Stimulated activated effector memory CD8-positive, alpha-beta T cell treated with anti-CD3 and anti-CD28 coated beads, Interleukin-12 subunit alpha, Interleukin-12 subunit beta, amount 100 ng/mL, for 72 hours (primary cell): ENCODE results near the gene AXIN1.

Source experiments
- ATAC-seq: fragments of 150-1000 bp; cut with Tn5 transposase; 2 replicates; pipeline ENCODE4 v1.10.0; 2021
- DNase-seq, 2 donors: peaks; one replicate each; pipeline ENCODE4 v3.0.0; 2021 to 2022; ENCODE audit warnings: low spot score in 2 of 2
- H3K27ac Mint-ChIP-seq: one replicate; pipeline ENCODE4 v1.8.0; 2022; ENCODE audit warnings: mild to moderate bottlenecking, mixed read lengths
- H3K36me3 Mint-ChIP-seq: one replicate; pipeline ENCODE4 v1.8.0; 2022; ENCODE audit warnings: mild to moderate bottlenecking, mixed read lengths
- H3K4me1 Mint-ChIP-seq: one replicate; pipeline ENCODE4 v1.8.0; 2022; ENCODE audit warnings: mixed read lengths
- H3K4me3 Mint-ChIP-seq: one replicate; pipeline ENCODE4 v1.8.0; 2022; ENCODE audit warnings: mild to moderate bottlenecking, mixed read lengths
- H3K9me3 Mint-ChIP-seq: one replicate; pipeline ENCODE4 v1.8.0; 2022; ENCODE audit warnings: mixed read lengths

The AXIN1 gene

DNA sequence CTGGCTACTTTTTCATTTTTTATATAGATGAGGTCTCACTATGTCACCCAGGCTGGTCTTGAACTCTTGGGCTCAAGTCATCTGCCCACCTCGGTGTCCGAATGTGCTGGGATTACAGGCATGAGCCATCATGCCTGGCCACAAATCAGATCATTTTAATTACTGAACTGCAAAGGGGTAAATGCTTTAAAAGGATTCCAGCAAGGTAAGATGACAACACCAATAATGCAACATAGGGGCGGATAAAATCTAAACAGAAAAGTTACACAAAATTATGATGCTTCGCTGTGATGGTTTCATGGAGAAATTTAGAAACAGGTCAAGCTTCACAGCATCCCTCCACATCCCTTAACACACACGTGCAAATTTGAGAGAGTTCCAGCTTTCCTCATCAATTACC, 32.3 kb downstream of the AXIN1 start:
- Mint-ChIP-seq H3K27ac (no peak overlapping the region), H3K9me3 (no peaks in the 10 kb centered on the region), H3K36me3 (no peaks in the 10 kb centered on the region), H3K4me3 (no peak overlapping the region), H3K4me1 (peaks cover 75% of the 10 kb centered on the region)
- ATAC-seq, result no peak
- DNase-seq, result no peak

DNA sequence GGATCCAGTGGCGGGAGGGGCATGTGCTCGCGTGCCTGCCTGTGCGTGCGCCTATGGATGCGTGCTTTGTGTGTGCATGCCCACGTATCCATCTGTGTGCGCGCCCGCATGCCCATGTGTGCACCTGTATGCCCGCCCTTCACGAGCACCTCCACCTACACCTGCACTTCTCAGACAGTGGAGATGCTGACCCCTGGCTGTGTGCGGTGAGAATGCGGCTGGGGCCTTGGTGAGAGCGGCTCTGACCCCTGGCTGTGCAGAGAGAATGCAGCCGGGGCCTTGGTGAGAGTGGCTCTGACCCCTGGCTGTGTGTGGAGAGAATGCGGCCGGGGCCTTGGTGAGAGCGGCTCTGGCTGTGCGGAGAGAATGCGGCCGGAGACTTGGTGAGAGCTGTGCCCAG, 33.9 kb downstream of the AXIN1 start:
- H3K4me3 Mint-ChIP-seq, result no peak overlapping the region
- H3K27ac Mint-ChIP-seq, result no peak overlapping the region
- DNase-seq, result no peak
- ATAC-seq, result no peak
- H3K4me1 Mint-ChIP-seq, result peaks cover 66% of the 10 kb centered on the region
- peaks cover 11% of the 10 kb centered on the region for H3K36me3 Mint-ChIP-seq
- no peaks in the 10 kb centered on the region for H3K9me3 Mint-ChIP-seq

- Mint-ChIP-seq H3K4me3 (no peak overlapping the region), H3K4me1 (peaks cover 61% of the 10 kb centered on the region), H3K9me3 (no peaks in the 10 kb centered on the region), H3K27ac (no peak overlapping the region), H3K36me3 (peaks cover 11% of the 10 kb centered on the region)
- DNase-seq, result no peak
- ATAC-seq, result peak; percentile 57
Measured at GRCh38 chr16:317583-317982, 34.9 kb downstream of the AXIN1 start.

DNA sequence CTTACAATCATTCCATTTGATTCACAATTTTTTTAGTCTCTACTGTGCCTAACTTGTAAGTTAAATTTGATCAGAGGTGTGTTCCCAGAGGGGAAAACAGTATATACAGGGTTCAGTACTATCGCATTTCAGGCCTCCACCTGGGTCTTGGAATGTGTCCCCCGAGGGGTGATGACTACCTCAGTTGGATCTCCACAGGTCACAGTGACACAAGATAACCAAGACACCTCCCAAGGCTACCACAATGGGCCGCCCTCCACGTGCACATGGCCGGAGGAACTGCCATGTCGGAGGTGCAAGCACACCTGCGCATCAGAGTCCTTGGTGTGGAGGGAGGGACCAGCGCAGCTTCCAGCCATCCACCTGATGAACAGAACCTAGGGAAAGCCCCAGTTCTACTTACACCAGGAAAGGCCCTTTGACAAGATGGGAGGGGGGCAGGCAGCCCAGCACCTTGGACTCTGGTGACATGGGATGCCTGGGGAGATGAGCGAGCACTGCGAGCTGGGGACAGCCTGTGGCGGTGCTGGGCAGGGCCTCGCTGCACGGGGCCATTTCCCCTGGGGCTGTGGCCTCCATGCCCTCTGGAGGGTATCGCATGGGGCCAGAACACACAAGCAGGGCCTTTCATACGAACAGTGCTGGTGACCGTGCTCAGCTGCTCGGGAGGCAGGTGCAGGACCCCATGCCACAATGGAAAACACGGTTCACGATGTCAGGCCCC, 35.6 kb downstream of the AXIN1 start:
- DNase-seq, result no peak
- H3K27ac Mint-ChIP-seq, result no peak overlapping the region
- H3K4me3 Mint-ChIP-seq, result no peak overlapping the region
- H3K4me1 Mint-ChIP-seq, result peaks cover 58% of the 10 kb centered on the region
- no peak for ATAC-seq
- H3K9me3 Mint-ChIP-seq, result no peaks in the 10 kb centered on the region
- peaks cover 18% of the 10 kb centered on the region for H3K36me3 Mint-ChIP-seq

GRCh38 chr16:314795-315299, 37.7 kb downstream of the AXIN1 start:
- H3K9me3 Mint-ChIP-seq, result no peaks in the 10 kb centered on the region
- no peak overlapping the region for H3K4me3 Mint-ChIP-seq

DNA sequence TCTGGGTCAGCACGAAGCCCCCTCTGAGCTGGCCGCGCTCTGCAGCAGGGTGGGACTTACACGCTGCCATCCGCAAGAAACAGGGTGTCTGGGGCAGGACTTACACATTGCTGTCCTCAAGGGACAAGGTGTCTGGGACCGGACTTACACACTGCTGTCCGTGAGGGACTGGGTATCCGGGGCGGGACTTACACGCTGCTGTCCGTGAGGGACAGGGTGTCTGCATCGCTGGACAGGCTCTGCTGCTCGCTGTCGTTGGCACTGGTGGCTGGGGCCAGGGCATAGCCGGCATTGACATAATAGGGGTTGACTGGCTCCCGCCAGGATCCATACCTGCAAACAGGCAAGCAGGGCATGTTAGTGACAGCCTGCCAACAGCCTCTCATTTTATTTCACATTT, 38.2 kb downstream of the AXIN1 start:
- ATAC-seq, result no peak
- peaks cover 46% of the 10 kb centered on the region for H3K4me1 Mint-ChIP-seq
- no peaks in the 10 kb centered on the region for H3K9me3 Mint-ChIP-seq
- H3K36me3 Mint-ChIP-seq, result peaks cover 41% of the 10 kb centered on the region
- H3K4me3 Mint-ChIP-seq, result no peak overlapping the region
- no peak overlapping the region for H3K27ac Mint-ChIP-seq
- no peak for DNase-seq

More at GRCh38 chr16:314795-315299, 37.7 kb downstream of the AXIN1 start:
- ATAC-seq, result no peak
- peaks cover 45% of the 10 kb centered on the region for H3K4me1 Mint-ChIP-seq
- H3K36me3 Mint-ChIP-seq, result peaks cover 38% of the 10 kb centered on the region
- no peak for DNase-seq
- H3K27ac Mint-ChIP-seq, result no peak overlapping the region

DNA sequence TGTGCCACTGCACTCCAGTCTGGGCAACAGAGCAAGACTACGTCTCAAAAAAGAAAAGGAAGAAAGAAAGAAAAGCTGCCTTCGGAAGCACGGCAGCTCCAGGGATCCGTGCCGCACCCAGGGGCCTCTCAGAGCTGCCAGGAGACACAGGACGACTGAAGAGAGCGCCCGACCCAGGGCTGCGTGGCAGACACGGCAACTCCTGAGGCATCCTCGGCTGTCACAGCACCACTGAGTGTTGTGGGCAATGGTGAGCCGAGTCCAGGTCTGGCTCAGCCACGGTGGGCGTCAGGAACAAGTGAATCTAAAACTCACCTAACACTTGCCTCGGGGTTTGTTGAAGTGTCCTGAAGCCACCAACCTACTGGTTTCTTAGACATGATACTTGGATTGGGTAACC, 40.8 kb downstream of the AXIN1 start:
- Mint-ChIP-seq H3K27ac (peak overlapping the region; percentile 29), H3K4me1 (peaks cover 49% of the 10 kb centered on the region)

DNA sequence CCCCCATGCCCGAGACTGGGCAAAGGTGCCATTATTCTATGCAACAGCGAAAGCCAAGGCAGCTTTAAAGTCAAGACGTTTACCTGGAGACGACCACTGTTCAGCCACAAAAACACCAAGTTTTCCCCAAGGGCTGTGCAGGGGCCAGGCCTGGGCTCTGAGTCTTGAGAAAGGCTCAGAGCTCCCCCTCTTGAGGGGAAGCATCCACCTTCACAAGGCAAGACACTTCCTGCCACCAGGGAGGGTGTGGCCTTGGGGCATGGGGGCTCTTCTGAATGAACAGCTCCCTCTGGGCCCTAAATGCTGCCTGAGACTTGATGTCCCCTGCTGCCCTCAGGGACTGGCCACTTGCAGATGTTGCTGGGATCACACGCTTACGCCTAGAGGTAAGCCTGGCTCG, 43.0 kb downstream of the AXIN1 start:
- Mint-ChIP-seq H3K4me3 (no peak overlapping the region), H3K36me3 (peaks cover 61% of the 10 kb centered on the region), H3K4me1 (peaks cover 42% of the 10 kb centered on the region), H3K27ac (peak overlapping the region; percentile 76), H3K9me3 (no peaks in the 10 kb centered on the region)
- ATAC-seq (peak; percentile 48), DNase-seq (no peak)

More for the DNA sequence above, 40.8 kb downstream of the AXIN1 start:
- ATAC-seq (no peak), DNase-seq (no peak)
- Mint-ChIP-seq H3K4me3 (no peak overlapping the region), H3K36me3 (peaks cover 45% of the 10 kb centered on the region), H3K9me3 (no peaks in the 10 kb centered on the region)

- Mint-ChIP-seq H3K4me1 (peaks cover 42% of the 10 kb centered on the region), H3K4me3 (no peak overlapping the region), H3K36me3 (peaks cover 69% of the 10 kb centered on the region), H3K27ac (peak overlapping the region; percentile 78), H3K9me3 (no peaks in the 10 kb centered on the region)
- DNase-seq (no peak), ATAC-seq (peak; percentile 49)
Measured at GRCh38 chr16:307691-308312, 44.7 kb downstream of the AXIN1 start.

DNA sequence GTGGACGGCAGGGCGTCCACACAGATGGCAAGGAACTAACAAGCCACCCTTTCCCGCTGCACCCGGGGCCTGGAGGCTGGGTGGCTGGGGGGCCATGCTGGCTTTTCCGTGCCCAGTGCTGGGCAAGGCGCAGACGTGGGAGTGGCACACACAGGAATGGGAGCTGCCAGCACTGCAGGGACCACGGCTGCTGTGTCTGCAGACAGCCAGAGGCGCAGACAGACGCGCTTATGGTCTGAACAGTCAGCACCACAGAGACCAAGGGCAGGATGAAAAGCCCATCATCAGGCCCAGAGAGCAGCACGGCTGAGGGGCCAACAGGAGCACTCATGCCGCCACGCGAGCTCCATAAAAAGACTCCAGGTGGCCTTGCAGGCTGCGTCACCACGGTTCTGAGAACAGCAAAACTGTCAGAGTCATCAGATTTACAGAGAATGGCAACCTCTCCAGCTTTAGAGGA, 45.6 kb downstream of the AXIN1 start:
- H3K27ac Mint-ChIP-seq, result peak overlapping the region; percentile 78
- H3K4me1 Mint-ChIP-seq, result peaks cover 42% of the 10 kb centered on the region
- peaks cover 64% of the 10 kb centered on the region for H3K36me3 Mint-ChIP-seq

GRCh38 chr16:305916-306626, 46.5 kb downstream of the AXIN1 start:
- ATAC-seq (no peak), DNase-seq (no peak)
- Mint-ChIP-seq H3K9me3 (no peaks in the 10 kb centered on the region), H3K4me1 (peaks cover 42% of the 10 kb centered on the region), H3K36me3 (peaks cover 60% of the 10 kb centered on the region), H3K27ac (peak overlapping the region; percentile 78), H3K4me3 (no peak overlapping the region)

More for the DNA sequence above, 45.6 kb downstream of the AXIN1 start:
- ATAC-seq (no peak), DNase-seq (no peak)
- H3K4me3 Mint-ChIP-seq, result no peak overlapping the region
- H3K9me3 Mint-ChIP-seq, result no peaks in the 10 kb centered on the region

GRCh38 chr16:303760-304505, 48.6 kb downstream of the AXIN1 start:
- H3K27ac Mint-ChIP-seq, result no peak overlapping the region
- peaks cover 43% of the 10 kb centered on the region for H3K36me3 Mint-ChIP-seq

GRCh38 chr16:301950-302349, 50.6 kb downstream of the AXIN1 start:
- DNase-seq (no peak), ATAC-seq (no peak)
- Mint-ChIP-seq H3K27ac (no peak overlapping the region), H3K36me3 (peaks cover 48% of the 10 kb centered on the region), H3K4me1 (peaks cover 11% of the 10 kb centered on the region), H3K4me3 (no peak overlapping the region), H3K9me3 (no peaks in the 10 kb centered on the region)

More at GRCh38 chr16:303760-304505, 48.6 kb downstream of the AXIN1 start:
- DNase-seq, result no peak
- H3K9me3 Mint-ChIP-seq, result no peaks in the 10 kb centered on the region
- H3K4me3 Mint-ChIP-seq, result no peak overlapping the region
- peaks cover 31% of the 10 kb centered on the region for H3K4me1 Mint-ChIP-seq
- ATAC-seq, result no peak

GRCh38 chr16:301235-301634, 51.3 kb downstream of the AXIN1 start:
- DNase-seq, result no peak
- H3K9me3 Mint-ChIP-seq, result no peaks in the 10 kb centered on the region
- no peak for ATAC-seq
- H3K4me3 Mint-ChIP-seq, result no peak overlapping the region
- H3K4me1 Mint-ChIP-seq, result peaks cover 4% of the 10 kb centered on the region
- H3K36me3 Mint-ChIP-seq, result peaks cover 44% of the 10 kb centered on the region
- H3K27ac Mint-ChIP-seq, result no peak overlapping the region

DNA sequence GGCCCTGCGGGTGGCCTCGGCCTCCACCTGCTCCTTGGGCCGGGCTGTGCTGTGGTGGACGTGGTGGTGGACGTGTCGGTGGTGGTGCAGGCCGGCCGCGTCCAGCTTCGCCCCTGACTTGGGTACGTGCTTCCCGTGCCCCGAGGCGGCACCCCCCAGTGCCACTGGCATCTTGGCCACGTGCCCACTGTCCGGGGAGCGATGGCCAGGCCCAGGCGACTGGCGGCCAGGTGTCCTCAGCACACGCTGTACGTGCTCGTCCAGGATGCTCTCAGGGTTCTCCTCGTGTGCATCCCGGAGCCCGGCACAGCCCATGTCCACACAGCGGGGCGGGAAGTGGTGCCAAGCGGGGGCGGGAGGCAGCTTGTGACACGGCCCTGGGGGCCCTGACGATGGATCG, 54.7 kb downstream of the AXIN1 start:
- H3K9me3 Mint-ChIP-seq, result no peaks in the 10 kb centered on the region
- DNase-seq (no peak), ATAC-seq (no peak)
- H3K36me3 Mint-ChIP-seq, result peaks cover 37% of the 10 kb centered on the region
- no peak overlapping the region for H3K27ac Mint-ChIP-seq
- no peaks in the 10 kb centered on the region for H3K4me1 Mint-ChIP-seq
- H3K4me3 Mint-ChIP-seq, result no peak overlapping the region
